Left ventricle myocardium inferior (tissue), 1 donor: Measurements from ENCODE around the gene ETV7. TPM values are rescaled to one million over a fixed set of nuclear protein-coding genes. Genes with fewer than 3 reads are reported as not detected.

Experiments
- DNase-seq: peaks from one replicate; pipeline ENCODE4 v3.0.0-alpha.2; 2020
- H3K27ac ChIP-seq: fragments of 200-600 bp; replicated peaks from 2 replicates; pipeline ENCODE4 v1.8.0; 2021
- H3K27me3 ChIP-seq: fragments of 200-600 bp; 2 replicates; pipeline ENCODE4 v1.8.0; 2021; ENCODE audit warnings: low read depth
- H3K36me3 ChIP-seq: fragments of 200-600 bp; 2 replicates; pipeline ENCODE4 v1.8.0; 2021
- H3K4me1 ChIP-seq: fragments of 200-600 bp; 2 replicates; pipeline ENCODE4 v1.8.0; 2021
- H3K4me3 ChIP-seq: fragments of 200-600 bp; 2 replicates; pipeline ENCODE4 v1.8.0; 2021; ENCODE audit warnings: mild to moderate bottlenecking, moderate library complexity
- H3K9me3 ChIP-seq: fragments of 200-600 bp; replicated peaks from 2 replicates; pipeline ENCODE4 v1.8.0; 2021
- CTCF ChIP-seq: fragments of 200-600 bp; IDR thresholded peaks from 2 replicates; pipeline ENCODE4 v1.8.0; 2021; ENCODE audit warnings: antibody characterized with exemption, mild to moderate bottlenecking, borderline replicate concordance
- intact Hi-C: fragments of 100-400 bp; cut with micrococcal nuclease; formaldehyde crosslinking; loops from one replicate; pipeline ENCODE4 v1.11.0; 2022
- total RNA-seq: library from RNA; stranded (reverse); fragmentation: NEBNext Ultra II Directional; extraction: Animal tissue kit (Norgen Biotek cat#: 25700); gene quantifications from one replicate; pipeline ENCODE4 v1.2.1, GENCODE V29; 2021
- donor health status: DM: no; HTN: yes; CAD: no; lungs with severe emphysema.

The ETV7 gene
- total RNA-seq, 1 donor from 2014 or later, result not detected

DNA sequence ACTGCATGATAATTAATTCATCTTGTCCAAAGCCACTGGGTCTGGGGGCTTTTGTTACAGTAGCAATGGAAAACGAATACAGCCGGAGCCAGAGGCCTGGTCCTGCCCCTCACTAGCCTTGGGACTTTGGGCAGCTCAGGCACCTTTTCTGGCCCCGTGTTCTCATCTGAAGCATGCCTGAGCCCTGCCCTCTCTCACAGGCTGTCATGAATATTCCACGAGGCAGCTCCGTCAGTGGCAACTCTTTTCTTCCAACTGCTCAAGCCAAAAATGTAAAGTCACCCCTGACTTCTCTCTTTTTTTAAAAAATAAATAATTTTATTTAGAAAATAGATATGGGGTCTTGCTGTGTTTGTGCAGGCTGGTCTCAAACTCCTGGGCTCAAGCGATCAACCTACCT, 56.1 kb downstream of the ETV7 start:
- no peak for TF ChIP-seq CTCF
- Histone ChIP-seq H3K9me3 (no peaks in the 10 kb centered on the region), H3K4me3 (no peak overlapping the region), H3K4me1 (peaks cover 22% of the 10 kb centered on the region), H3K27me3 (peaks cover 86% of the 10 kb centered on the region), H3K27ac (no peak overlapping the region), H3K36me3 (no peaks in the 10 kb centered on the region)
- no peak for DNase-seq
- intact Hi-C loops, result no loop called here

DNA sequence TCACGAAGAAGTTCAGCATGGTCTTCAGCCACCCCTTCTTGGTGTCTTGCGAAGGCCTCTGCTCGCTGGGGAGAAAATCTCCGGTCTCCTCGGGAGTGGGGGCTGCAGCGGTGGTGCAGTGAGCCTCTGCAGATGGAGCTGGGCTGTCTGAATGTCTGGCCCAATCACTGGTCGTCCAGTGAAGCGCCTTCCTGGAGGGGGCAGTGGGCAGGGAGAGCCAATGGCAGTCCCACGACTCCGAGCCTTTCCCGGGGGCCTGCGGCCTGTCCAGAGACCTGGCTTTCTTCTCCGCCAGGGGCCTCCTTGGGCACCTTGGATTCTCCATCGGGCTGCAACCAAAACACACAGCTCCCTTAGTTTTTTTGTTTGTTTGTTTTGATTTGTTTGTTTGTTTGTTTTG, 57.1 kb downstream of the ETV7 start:
- Histone ChIP-seq H3K4me3 (no peak overlapping the region), H3K36me3 (no peaks in the 10 kb centered on the region), H3K27ac (no peak overlapping the region), H3K9me3 (no peaks in the 10 kb centered on the region), H3K4me1 (peaks cover 21% of the 10 kb centered on the region), H3K27me3 (peaks cover 87% of the 10 kb centered on the region)
- DNase-seq, result no peak
- intact Hi-C loops, result no loop called here
- no peak for TF ChIP-seq CTCF

- peaks cover 87% of the 10 kb centered on the region for H3K27me3 ChIP-seq
Observed at GRCh38 chr6:36329798-36330291, 57.6 kb downstream of the ETV7 start.

DNA sequence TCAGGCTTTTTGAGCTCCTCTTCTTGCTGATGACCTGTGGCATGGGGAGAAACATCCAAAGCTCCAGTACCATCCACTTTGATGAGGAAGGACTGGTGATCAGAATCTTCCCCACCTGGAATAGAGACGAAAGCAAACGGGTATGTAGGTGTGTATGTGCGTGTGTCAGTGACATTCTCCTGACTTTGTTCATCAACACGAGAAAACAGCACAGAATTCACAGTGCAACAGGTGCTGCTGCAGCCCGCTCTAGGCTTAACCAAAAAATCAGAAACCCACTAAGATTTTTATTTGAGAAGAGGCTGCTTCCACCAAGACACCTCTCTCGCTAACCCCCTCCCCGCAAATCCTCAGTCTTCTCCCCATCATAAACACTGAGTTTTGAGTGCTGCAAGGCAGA, 58.9 kb downstream of the ETV7 start:
- Histone ChIP-seq H3K27ac (no peak overlapping the region), H3K4me1 (peaks cover 3% of the 10 kb centered on the region), H3K27me3 (peaks cover 84% of the 10 kb centered on the region), H3K36me3 (no peaks in the 10 kb centered on the region), H3K4me3 (no peak overlapping the region), H3K9me3 (no peaks in the 10 kb centered on the region)
- intact Hi-C loops, result no loop called here
- no peak for TF ChIP-seq CTCF
- DNase-seq, result no peak

More at GRCh38 chr6:36329798-36330291, 57.6 kb downstream of the ETV7 start:
- Histone ChIP-seq H3K36me3 (no peaks in the 10 kb centered on the region), H3K4me1 (peaks cover 16% of the 10 kb centered on the region), H3K4me3 (no peak overlapping the region), H3K9me3 (no peaks in the 10 kb centered on the region), H3K27ac (no peak overlapping the region)
- intact Hi-C loops, result no loop called here
- no peak for DNase-seq
- no peak for TF ChIP-seq CTCF

GRCh38 chr6:36327919-36328236, 59.6 kb downstream of the ETV7 start:
- no peak overlapping the region for H3K27ac ChIP-seq
- no peak overlapping the region for H3K4me3 ChIP-seq
- H3K4me1 ChIP-seq, result no peaks in the 10 kb centered on the region
- intact Hi-C loops, result no loop called here
- no peaks in the 10 kb centered on the region for H3K36me3 ChIP-seq
- H3K9me3 ChIP-seq, result no peaks in the 10 kb centered on the region
- no peak for TF ChIP-seq CTCF
- peaks cover 83% of the 10 kb centered on the region for H3K27me3 ChIP-seq
- no peak for DNase-seq
